Uterus (tissue), 4 donors: Measurements from ENCODE around the gene SUPT3H. TPM values are rescaled to one million over a fixed set of nuclear protein-coding genes. Genes with fewer than 3 reads are reported as not detected.

Experiments
- DNase-seq, 2 donors: peaks; one replicate each; pipeline ENCODE4 v3.0.0-alpha.2; 2019 to 2020
- H3K27ac ChIP-seq, 2 donors: fragments of 200-600 bp; sonication (generic); 1 replicate in 1 of 2; 2 replicates in 1 of 2; pipeline ENCODE4 v1.5.1; 2016 to 2018
- H3K27me3 ChIP-seq, 2 donors: fragments of 200-600 bp; sonication (generic); one replicate each; pipeline ENCODE4 v1.5.1; 2018 to 2019; ENCODE audit warnings: control low read depth in 1 of 2
- H3K36me3 ChIP-seq, 2 donors: fragments of 200-600 bp; sonication (generic); one replicate each; pipeline ENCODE4 v1.5.1; 2019; ENCODE audit warnings: control low read depth in 1 of 2
- H3K4me1 ChIP-seq, 2 donors: fragments of 200-600 bp; sonication (generic); one replicate each; pipeline ENCODE4 v1.5.1; 2018 to 2019; ENCODE audit warnings: control low read depth in 1 of 2
- H3K4me3 ChIP-seq, 2 donors: fragments of 200-600 bp; sonication (generic); 1 replicate in 1 of 2; 2 replicates in 1 of 2; pipeline ENCODE4 v1.5.1; 2018 to 2019; ENCODE audit warnings: mild to moderate bottlenecking in 1 of 2
- H3K9me3 ChIP-seq, 2 donors: fragments of 200-600 bp; sonication (generic); one replicate each; pipeline ENCODE4 v1.5.1; 2019; ENCODE audit warnings: control low read depth in 1 of 2
- CTCF ChIP-seq, 4 experiments: fragments of 200-600 bp in 2 of 4; fragments of 450-650 bp in 2 of 4; sonication (generic) in 2 of 4; IDR thresholded peaks; one replicate each; pipeline ENCODE4 v1.5.1; 2016 to 2019; ENCODE audit warnings: antibody characterized with exemption in 4 of 4, mild to moderate bottlenecking in 2 of 4, moderate library complexity in 1 of 4
- POLR2A ChIP-seq, 2 donors: fragments of 450-650 bp; IDR thresholded peaks; one replicate each; pipeline ENCODE4 v1.6.1; 2016; ENCODE audit warnings: antibody characterized with exemption in 2 of 2, mild to moderate bottlenecking in 1 of 2, moderate library complexity in 1 of 2
- intact Hi-C: fragments of 100-400 bp; cut with DNase I; formaldehyde crosslinking; loops from one replicate; pipeline ENCODE4 v1.15.1; 2023; ENCODE audit warnings: low total_unique reads
- total RNA-seq, 4 donors: library from RNA; depleted of rRNA in 3 of 4; stranded (reverse); fragments of >200 nt in 3 of 4; gene quantifications; one replicate each; pipeline versions ENCODE4 v1.1.0 to v1.2.4, GENCODE V29; 2014 to 2023
- donor health status: DM: yes; HTN: yes; CAD: no.

The SUPT3H gene
- total RNA-seq, 4 donors from 2014 or later, result 1.3 to 14.9 (median 7.6) TPM

- Histone ChIP-seq H3K27ac (no peak overlapping the region), H3K9me3 (no peaks in the 10 kb centered on the region), H3K27me3 (no peaks in the 10 kb centered on the region), H3K36me3 (no peaks in the 10 kb centered on the region), H3K4me3 (no peak overlapping the region), H3K4me1 (no peaks in the 10 kb centered on the region)
- DNase-seq, result no peak
- intact Hi-C loops, result no loop called here
- no peak for TF ChIP-seq POLR2A (IDR thresholded peaks at IDR 0.05)
- TF ChIP-seq CTCF (IDR thresholded peaks at IDR 0.05), result no peak
Observed at GRCh38 chr6:44995486-44996132, 382.1 kb downstream of the SUPT3H start.

- H3K4me3 ChIP-seq, result no peak overlapping the region
- H3K36me3 ChIP-seq, result no peaks in the 10 kb centered on the region
- H3K4me1 ChIP-seq, result no peaks in the 10 kb centered on the region
- intact Hi-C loops, result no loop called here
- H3K27ac ChIP-seq, result no peak overlapping the region
- no peak for TF ChIP-seq POLR2A (IDR thresholded peaks at IDR 0.05)
- H3K9me3 ChIP-seq, result no peaks in the 10 kb centered on the region
- no peak for DNase-seq
- H3K27me3 ChIP-seq, result no peaks in the 10 kb centered on the region
Observed at GRCh38 chr6:44989391-44989790, 388.3 kb downstream of the SUPT3H start.

GRCh38 chr6:44985006-44985405 is 392.7 kb downstream of the SUPT3H start:
- Histone ChIP-seq H3K27ac (no peak overlapping the region), H3K4me1 (no peaks in the 10 kb centered on the region), H3K4me3 (no peak overlapping the region), H3K9me3 (no peaks in the 10 kb centered on the region), H3K27me3 (no peaks in the 10 kb centered on the region), H3K36me3 (no peaks in the 10 kb centered on the region)
- intact Hi-C loops, result no loop called here
- DNase-seq, result no peak
- no peak for TF ChIP-seq POLR2A (IDR thresholded peaks at IDR 0.05)
- TF ChIP-seq CTCF (IDR thresholded peaks at IDR 0.05), result no peak

GRCh38 chr6:44983467-44984365 is 394.0 kb downstream of the SUPT3H start:
- no peaks in the 10 kb centered on the region for H3K27me3 ChIP-seq
- TF ChIP-seq POLR2A (IDR thresholded peaks at IDR 0.05), result no peak
- no peak for TF ChIP-seq CTCF (IDR thresholded peaks at IDR 0.05)
- no peaks in the 10 kb centered on the region for H3K36me3 ChIP-seq
- H3K4me1 ChIP-seq, result no peaks in the 10 kb centered on the region
- no peak for DNase-seq
- H3K9me3 ChIP-seq, result no peaks in the 10 kb centered on the region
- intact Hi-C loops, result no loop called here
- no peak overlapping the region for H3K27ac ChIP-seq
- no peak overlapping the region for H3K4me3 ChIP-seq

- DNase-seq, result no peak
- Histone ChIP-seq H3K27ac (no peak overlapping the region), H3K36me3 (no peaks in the 10 kb centered on the region), H3K27me3 (no peaks in the 10 kb centered on the region), H3K4me1 (no peaks in the 10 kb centered on the region), H3K4me3 (no peak overlapping the region), H3K9me3 (no peaks in the 10 kb centered on the region)
- TF ChIP-seq POLR2A (IDR thresholded peaks at IDR 0.05), result no peak
- no peak for TF ChIP-seq CTCF (IDR thresholded peaks at IDR 0.05)
- intact Hi-C loops, result no loop called here
Observed at GRCh38 chr6:44980841-44981240, 396.9 kb downstream of the SUPT3H start.
